NCI-H187 treated with DMSO at 0.1 percent for 48 hours (cell line): ENCODE data around the gene VMAC.
"Not testable (repeated sequence)": the region's sequence is repeated elsewhere in the genome, so short reads cannot be mapped to it uniquely, and the experiment has no call there.

Experiments used
- DNase-seq: peaks from one replicate; lab custom pipeline; 2025; lab: John Stamatoyannopoulos, UW

Gene VMAC

GRCh38 chr19:5884065-5884811 lies 20.4 kb upstream of the VMAC start:
- DNase-seq = not testable (repeated sequence)

- DNase-seq = no peak
These were observed 15.2 kb upstream of the VMAC start for GRCh38 chr19:5889288-5889971.

GRCh38 chr19:5890099-5890498 lies 14.6 kb upstream of the VMAC start:
- DNase-seq = no peak

- DNase-seq = no peak
These were observed 13.1 kb upstream of the VMAC start for GRCh38 chr19:5891572-5891937.

GRCh38 chr19:5891938-5892771 lies 12.5 kb upstream of the VMAC start:
- no peak for DNase-seq

- no peak for DNase-seq
These were observed 11.8 kb upstream of the VMAC start for GRCh38 chr19:5892772-5893275.

GRCh38 chr19:5893296-5893903 lies 11.3 kb upstream of the VMAC start:
- no peak for DNase-seq

GRCh38 chr19:5893907-5894703 lies 10.6 kb upstream of the VMAC start:
- no peak for DNase-seq

- DNase-seq = no peak
These were observed 9.8 kb upstream of the VMAC start for GRCh38 chr19:5894704-5895349.

- DNase-seq = no peak
These were observed 9.3 kb upstream of the VMAC start for GRCh38 chr19:5895409-5895808.

GRCh38 chr19:5895890-5896289 lies 8.8 kb upstream of the VMAC start:
- no peak for DNase-seq

- DNase-seq = no peak
These were observed 8.2 kb upstream of the VMAC start for GRCh38 chr19:5896365-5897076.

GRCh38 chr19:5897189-5897969 lies 7.3 kb upstream of the VMAC start:
- no peak for DNase-seq

- DNase-seq = no peak
These were observed 4.7 kb upstream of the VMAC start for GRCh38 chr19:5899728-5900526.

GRCh38 chr19:5900976-5901375 lies 3.7 kb upstream of the VMAC start:
- DNase-seq = no peak

- DNase-seq = no peak
These were observed 1.5 kb upstream of the VMAC start for GRCh38 chr19:5903056-5903623.

GRCh38 chr19:5903624-5904351 lies 884 bp upstream of the VMAC start, which contains the start of gene NDUFA11:
Gene NDUFA11, minus strand, starts transcription at chr19:5903790. Its CDS starts 82 bp downstream, at chr19:5903708.
- peak; percentile 51 for DNase-seq
